22Rv1 (cell line): ENCODE data around the gene NEUROG1.

Source experiments
- H3K27ac ChIP-seq: fragments of 450-650 bp; 2 replicates; pipeline ENCODE4 v1.5.1; 2017
- ZFX ChIP-seq: fragments of 450-650 bp; IDR thresholded peaks from 2 replicates; pipeline ENCODE4 v1.6.1; 2017; ENCODE audit warnings: antibody characterized with exemption, borderline replicate concordance
- TF ChIP-seq, protein P1 (sequence below): fragments of 450-650 bp; IDR thresholded peaks from 2 replicates; pipeline ENCODE4 v1.5.1; 2017; ENCODE audit warnings: mild to moderate bottlenecking

Gene NEUROG1

DNA sequence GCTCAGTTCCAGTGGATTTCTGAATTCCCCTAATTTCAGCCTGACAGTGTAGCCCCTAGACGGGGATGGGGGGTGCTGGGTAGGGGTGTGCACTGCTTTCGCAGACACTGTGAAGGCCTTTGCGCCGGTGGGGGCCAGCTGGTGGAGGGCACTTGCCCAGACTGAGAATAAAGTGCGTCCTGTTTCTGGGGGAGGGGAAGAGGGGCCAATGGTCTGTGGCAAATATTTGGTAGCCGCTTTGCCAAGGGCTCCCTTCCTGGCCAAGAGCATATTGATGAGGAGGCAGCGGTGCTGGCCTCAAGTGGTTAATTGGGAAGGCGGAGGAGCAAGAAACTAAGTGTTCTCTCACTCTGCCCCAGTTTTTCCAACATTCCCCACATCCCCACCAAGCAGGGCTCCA is 41.7 kb upstream of the NEUROG1 start:
- TF ChIP-seq, protein P1, sequence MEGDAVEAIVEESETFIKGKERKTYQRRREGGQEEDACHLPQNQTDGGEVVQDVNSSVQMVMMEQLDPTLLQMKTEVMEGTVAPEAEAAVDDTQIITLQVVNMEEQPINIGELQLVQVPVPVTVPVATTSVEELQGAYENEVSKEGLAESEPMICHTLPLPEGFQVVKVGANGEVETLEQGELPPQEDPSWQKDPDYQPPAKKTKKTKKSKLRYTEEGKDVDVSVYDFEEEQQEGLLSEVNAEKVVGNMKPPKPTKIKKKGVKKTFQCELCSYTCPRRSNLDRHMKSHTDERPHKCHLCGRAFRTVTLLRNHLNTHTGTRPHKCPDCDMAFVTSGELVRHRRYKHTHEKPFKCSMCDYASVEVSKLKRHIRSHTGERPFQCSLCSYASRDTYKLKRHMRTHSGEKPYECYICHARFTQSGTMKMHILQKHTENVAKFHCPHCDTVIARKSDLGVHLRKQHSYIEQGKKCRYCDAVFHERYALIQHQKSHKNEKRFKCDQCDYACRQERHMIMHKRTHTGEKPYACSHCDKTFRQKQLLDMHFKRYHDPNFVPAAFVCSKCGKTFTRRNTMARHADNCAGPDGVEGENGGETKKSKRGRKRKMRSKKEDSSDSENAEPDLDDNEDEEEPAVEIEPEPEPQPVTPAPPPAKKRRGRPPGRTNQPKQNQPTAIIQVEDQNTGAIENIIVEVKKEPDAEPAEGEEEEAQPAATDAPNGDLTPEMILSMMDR = no peak
- no peak for TF ChIP-seq ZFX
- H3K27ac ChIP-seq = no peak overlapping the region

DNA sequence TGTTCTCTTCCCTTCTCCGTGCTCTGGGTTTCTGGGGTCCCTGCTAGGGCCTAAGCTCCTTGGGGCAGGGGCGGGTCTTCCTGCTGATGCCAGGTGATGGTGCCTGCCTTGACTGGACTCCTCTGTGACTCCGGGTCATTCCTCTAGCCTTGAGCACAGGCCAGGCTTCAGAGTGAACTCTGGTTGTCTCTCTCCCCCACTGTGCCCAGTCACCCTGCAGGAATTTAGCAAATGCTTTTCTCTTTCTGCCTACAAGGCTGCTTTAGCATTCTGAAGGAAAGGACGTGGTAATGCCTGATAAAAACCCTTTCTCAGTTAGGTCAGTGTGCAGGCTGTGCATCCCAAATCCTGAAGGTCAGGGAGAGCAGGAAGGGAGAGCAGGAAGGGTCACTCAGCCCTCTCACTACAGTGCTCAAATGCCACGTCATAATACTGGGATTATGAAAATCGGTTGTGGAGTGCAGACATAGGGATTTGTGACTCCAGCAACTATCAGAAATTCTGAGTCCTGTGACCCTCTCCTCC is 40.4 kb upstream of the NEUROG1 start:
- no peak for TF ChIP-seq ZFX
- TF ChIP-seq, protein P1 = no peak
- H3K27ac ChIP-seq = no peak overlapping the region

- TF ChIP-seq, protein P1 = no peak
- TF ChIP-seq ZFX = no peak
- no peak overlapping the region for H3K27ac ChIP-seq
Measured at GRCh38 chr5:135574493-135574892, 38.7 kb upstream of the NEUROG1 start.

DNA sequence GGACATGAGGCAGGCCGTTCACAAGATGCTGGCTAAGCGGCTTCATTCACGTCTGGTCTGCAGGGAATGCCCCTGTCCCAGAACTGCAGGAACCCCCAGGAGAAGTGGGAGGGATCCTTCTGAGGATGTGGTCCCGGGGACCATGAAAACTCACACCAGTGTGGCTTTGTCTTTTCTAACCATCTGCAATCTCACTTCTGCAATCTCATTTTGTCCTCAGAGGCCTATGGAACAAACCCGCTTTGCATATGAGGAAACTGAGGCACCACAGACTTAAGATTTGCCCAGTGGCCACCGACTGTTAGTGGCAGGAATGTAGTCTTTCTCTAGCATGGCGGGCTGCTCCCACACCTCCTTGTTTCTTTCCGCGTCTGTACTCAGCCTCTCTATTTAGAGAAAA is 36.1 kb upstream of the NEUROG1 start:
- no peak for TF ChIP-seq ZFX
- TF ChIP-seq, protein P1 = no peak
- H3K27ac ChIP-seq = no peak overlapping the region

GRCh38 chr5:135571066-135571609 is 35.4 kb upstream of the NEUROG1 start:
- TF ChIP-seq ZFX = no peak
- TF ChIP-seq, protein P1 = no peak

DNA sequence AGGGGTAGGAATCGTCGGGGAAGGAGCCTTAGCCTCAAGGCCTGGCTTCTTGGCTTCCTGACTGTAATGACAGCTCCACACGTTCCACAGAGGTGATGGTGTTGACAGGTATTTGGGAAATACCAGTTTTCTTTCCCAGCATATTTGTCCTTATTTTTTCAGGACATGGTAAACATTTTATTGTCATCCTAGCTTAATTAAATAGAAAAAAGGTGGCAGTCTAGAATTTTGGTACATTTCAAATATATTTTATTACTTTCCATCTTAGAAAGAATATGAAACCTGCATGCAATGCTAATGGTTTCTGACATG is 34.6 kb upstream of the NEUROG1 start:
- H3K27ac ChIP-seq = no peak overlapping the region
- no peak for TF ChIP-seq ZFX
- TF ChIP-seq, protein P1 = peak; percentile 49

More at GRCh38 chr5:135571066-135571609, 35.4 kb upstream of the NEUROG1 start:
- H3K27ac ChIP-seq = no peak overlapping the region

DNA sequence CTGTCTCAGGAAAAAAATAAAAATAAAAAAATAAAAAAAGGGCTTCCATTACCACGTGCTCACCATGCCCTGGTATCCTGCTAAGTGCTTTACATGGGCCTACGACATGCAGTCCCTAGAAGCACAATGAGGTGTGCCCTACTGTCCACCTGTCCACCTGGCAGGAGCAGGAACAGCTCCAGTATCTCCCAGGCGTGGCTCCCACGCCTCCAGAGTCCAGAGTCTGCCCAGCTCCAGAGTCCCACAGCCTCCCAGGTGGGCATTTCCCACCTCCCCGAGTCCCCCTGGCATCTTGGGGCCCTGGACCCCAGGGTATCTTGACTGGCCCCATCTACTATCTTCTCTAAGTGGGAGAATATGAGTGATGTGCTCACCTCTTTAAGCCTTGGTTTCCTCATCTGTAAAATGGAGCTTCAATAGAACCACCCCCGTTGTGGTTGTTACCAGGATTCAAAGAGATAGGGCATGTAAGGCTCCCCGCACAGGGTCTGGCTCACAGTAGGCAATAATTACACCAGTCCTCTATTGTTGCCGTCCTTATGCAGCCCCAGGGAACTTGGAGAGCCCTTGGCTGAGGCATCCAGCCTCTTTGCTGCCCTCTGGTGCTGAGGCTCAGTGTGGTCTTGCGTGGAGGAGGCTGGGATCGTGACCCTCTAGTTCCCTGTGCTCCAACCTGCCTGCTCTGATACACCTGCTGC is 34.1 kb upstream of the NEUROG1 start:
- TF ChIP-seq, protein P1 = peak; percentile 84
- no peak for TF ChIP-seq ZFX
- H3K27ac ChIP-seq = no peak overlapping the region
